ENCODE measurements around the gene TARDBP.
A peak's percentile ranks its signal among the peaks of the same experiment; 100 is the strongest.
"Not testable (repeated sequence)": the region's sequence is repeated elsewhere in the genome, so short reads cannot be mapped to it uniquely, and the experiment has no call there.

Gene TARDBP

DNA sequence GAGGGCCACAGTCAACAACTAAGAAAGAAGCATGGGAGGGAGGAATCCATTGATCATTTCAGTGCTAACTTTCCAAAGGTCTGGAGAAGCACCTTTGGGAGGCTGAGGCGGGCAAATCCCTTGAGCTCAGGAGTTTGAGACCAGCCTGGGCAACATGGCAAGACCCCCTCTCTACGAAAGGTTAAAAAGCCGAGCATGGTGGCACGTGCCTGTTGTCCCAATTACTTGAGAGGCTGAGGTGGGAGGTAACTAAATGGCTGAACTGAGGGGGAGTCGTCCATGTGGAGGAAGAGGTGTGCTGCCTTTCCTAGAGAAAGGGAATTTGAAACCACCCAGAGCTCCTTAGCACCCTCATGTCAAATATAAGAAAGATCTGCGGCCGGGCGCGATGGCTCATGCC, 18.4 kb downstream of the TARDBP start:
- TF ChIP-seq, protein P1, sequence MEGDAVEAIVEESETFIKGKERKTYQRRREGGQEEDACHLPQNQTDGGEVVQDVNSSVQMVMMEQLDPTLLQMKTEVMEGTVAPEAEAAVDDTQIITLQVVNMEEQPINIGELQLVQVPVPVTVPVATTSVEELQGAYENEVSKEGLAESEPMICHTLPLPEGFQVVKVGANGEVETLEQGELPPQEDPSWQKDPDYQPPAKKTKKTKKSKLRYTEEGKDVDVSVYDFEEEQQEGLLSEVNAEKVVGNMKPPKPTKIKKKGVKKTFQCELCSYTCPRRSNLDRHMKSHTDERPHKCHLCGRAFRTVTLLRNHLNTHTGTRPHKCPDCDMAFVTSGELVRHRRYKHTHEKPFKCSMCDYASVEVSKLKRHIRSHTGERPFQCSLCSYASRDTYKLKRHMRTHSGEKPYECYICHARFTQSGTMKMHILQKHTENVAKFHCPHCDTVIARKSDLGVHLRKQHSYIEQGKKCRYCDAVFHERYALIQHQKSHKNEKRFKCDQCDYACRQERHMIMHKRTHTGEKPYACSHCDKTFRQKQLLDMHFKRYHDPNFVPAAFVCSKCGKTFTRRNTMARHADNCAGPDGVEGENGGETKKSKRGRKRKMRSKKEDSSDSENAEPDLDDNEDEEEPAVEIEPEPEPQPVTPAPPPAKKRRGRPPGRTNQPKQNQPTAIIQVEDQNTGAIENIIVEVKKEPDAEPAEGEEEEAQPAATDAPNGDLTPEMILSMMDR (IDR thresholded peaks at IDR 0.05; ENCODE audit: insufficient read depth, low read depth, low read length, missing control alignments) = no peak

DNA sequence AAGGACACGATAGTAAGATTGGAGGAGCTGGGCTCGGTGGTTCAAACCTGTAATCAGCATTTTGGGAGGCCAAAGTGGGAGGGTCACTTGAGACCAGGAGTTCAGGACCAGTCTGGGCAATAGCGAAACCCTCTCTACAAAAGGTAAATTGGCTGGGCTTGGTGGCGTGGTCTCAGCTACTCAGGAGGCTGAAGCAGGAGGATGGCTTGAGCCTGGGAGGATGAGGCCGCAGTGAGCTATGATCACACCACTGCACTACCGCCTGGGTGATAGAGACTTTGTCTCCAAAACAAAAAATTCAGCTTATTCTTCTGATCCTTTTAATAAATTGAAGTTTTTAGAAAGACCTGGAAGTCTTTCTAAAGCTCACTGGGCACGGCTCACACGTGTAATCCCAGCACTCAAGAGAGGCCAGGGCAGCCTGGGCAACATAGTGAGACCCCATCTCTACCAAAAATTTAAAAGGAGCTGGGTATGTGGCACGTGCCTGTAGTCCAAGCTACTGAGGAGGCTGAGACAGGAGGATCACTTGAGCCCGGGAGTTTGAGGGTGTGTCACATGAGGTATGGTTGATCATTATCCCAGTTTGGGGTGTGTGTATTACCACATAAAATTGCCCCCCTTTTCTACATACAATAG, 19.3 kb downstream of the TARDBP start:
- TF ChIP-seq, protein P1 (IDR thresholded peaks at IDR 0.05; ENCODE audit: insufficient read depth, low read depth, low read length, missing control alignments) = no peak
- no peak for DNase-seq (ENCODE audit: low read depth)
- H3K4me3 ChIP-seq (ENCODE audit: low read depth, low read length) = no peak overlapping the region

More for the DNA sequence above, 18.4 kb downstream of the TARDBP start:
- H3K4me3 ChIP-seq (ENCODE audit: low read depth, low read length) = no peak overlapping the region
- DNase-seq (ENCODE audit: low read depth) = no peak

GRCh38 chr1:11037019-11037739, 24.7 kb downstream of the TARDBP start:
- DNase-seq (ENCODE audit: low read depth); H3K4me3 ChIP-seq (ENCODE audit: low read depth, low read length): not testable (repeated sequence)

GRCh38 chr1:11037740-11038182, 25.3 kb downstream of the TARDBP start:
- peak; percentile 93 for DNase-seq (ENCODE audit: low read depth)
- TF ChIP-seq, protein P1 (IDR thresholded peaks at IDR 0.05; ENCODE audit: insufficient read depth, low read depth, low read length, missing control alignments) = peak; percentile 95

GRCh38 chr1:11039351-11040104, 27.1 kb downstream of the TARDBP start:
- H3K4me3 ChIP-seq (ENCODE audit: low read depth, low read length) = no peak overlapping the region
- DNase-seq (ENCODE audit: low read depth) = no peak
- TF ChIP-seq, protein P1 (IDR thresholded peaks at IDR 0.05; ENCODE audit: insufficient read depth, low read depth, low read length, missing control alignments) = no peak

More at GRCh38 chr1:11037740-11038182, 25.3 kb downstream of the TARDBP start:
- H3K4me3 ChIP-seq (ENCODE audit: low read depth, low read length) = no peak overlapping the region

DNA sequence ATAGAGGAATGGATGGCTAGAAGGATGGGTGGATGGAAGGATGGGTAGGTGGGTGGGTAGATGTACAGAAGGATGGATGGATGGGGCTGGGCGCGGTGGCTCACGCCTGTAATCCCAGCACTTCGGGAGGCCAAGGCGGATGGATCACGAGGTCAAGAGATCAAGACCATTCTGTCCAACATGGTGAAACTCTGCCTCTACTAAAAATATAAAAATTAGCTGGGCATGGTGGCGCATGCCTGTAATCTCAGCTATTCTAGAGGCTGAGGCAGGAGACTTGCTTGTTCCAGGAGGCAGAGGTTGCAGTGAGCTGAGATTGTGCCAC, 27.6 kb downstream of the TARDBP start:
- H3K4me3 ChIP-seq (ENCODE audit: low read depth, low read length); DNase-seq (ENCODE audit: low read depth): not testable (repeated sequence)

DNA sequence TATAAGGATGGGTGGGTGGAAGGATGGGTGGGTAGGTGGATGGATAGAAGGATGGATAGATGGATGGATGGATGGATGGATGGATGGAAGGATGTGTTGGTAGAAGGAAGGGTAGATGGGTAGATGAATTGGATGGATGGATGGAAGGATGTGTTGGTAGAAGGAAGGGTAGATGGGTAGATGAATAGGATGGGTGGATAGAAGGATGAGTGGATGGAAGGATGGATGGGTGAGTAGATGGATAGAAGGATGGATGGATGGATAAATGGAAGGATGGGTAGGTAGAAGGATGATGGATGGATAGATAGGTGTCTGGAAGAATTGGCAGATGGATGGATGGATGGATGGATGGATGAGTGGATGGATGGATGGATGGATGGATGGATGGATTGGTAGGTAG, 28.6 kb downstream of the TARDBP start:
- no peak for DNase-seq (ENCODE audit: low read depth)
- TF ChIP-seq, protein P1 (IDR thresholded peaks at IDR 0.05; ENCODE audit: insufficient read depth, low read depth, low read length, missing control alignments) = no peak
- H3K4me3 ChIP-seq (ENCODE audit: low read depth, low read length) = no peak overlapping the region
